Fibroblast of skin of right biceps (primary cell): ENCODE results near the gene NISCH.
A peak's percentile ranks its signal among the peaks of the same experiment; 100 is the strongest.

ENCODE experiments used
- DNase-seq: peaks from one replicate; pipeline ENCODE4 v3.0.0-alpha.2; 2013

Gene NISCH

DNA sequence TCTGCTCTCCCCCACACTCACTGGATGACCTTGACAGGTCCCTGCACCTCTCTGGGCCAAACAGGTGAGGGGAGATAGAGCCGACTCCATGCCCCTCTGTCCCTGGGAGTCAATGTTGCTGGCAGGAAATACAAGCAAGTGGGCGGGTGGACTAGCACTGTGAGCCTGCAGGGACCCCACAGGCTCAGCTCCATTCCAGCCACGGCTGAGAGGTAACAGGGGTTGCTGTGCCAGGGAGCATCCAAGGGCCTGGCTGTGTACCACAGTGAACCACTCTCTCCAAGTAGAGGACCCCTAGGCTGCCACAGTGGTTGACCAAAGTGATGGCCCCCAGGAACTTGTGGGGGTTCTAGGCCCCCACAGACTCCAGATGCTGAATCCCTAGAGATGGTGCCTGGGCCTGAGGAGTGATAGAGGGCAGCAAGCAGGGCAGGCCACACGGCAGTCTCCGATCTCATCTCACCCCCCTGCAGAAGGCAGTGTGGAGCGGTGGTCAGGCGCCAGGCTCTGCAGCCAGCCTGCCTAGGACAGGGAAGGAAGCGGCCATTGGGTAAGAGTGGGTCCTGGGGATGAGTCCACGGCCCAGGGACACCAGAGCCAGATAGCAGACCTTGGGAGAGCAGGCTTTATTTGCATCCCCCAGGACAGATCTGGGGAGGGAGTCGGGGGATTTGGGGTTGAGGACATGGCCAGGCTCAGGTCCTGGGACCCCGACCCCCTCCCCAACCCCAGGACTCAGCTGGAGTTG lies 4.7 kb upstream of the NISCH start:
- DNase-seq: no peak

DNA sequence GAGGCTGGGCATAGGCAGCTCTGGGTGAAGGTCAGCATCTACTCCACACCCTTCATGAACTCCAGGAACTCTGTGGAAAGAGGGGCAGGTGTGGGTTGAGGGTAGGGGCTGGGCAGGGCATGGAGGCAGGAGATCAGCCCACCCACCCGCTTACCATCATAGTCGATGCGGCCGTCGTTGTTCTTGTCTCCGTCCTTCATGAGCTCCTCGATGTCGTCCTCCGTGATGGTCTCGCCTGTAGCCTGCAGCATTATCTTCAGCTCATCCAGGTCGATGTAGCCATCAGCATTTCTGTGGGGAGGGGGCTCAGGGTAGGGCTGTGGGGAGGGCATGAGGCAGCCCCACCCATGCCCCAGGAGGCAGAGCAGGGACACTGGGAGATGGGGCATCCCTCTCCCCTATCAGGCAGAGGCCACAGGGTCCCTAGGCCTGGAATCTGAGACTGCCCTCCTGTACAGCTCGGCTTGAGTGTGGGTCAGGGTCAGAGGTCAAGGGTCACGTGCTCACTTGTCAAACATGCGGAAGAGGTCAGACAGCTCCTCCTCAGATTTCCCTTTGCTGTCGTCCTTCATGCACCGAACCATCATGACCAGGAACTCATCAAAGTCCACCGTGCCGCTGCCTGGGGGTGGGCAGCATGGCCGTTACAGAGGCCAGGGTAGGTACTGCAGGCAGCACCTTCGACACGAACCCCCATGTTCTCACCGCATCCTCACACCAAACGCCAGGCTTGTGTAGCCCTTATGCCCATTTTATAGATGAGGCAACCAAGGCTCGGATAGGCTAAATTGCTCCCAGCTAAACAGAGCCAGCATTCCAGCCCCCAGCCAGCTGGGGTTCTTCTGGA lies 3.9 kb upstream of the NISCH start:
- DNase-seq: no peak

DNA sequence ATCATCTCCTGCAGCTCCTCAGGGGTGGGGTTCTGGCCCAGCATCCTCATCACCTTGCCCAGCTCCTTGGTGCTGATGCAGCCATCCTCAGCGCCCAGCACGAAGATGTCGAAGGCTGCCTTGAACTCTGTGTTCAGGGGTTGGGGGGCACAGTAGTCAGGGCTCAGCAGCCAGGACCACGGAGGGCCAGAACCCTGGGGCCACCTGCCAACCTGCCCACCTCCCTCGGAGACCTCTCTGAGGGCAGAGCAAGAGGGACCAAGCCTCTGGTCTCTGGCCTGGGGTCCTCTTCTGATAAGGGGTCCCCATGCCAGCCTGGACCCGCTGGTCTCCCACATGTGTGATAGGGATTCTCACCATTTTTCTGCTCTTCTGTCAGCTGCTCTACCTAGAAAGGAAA lies 3.3 kb upstream of the NISCH start:
- no peak for DNase-seq

DNA sequence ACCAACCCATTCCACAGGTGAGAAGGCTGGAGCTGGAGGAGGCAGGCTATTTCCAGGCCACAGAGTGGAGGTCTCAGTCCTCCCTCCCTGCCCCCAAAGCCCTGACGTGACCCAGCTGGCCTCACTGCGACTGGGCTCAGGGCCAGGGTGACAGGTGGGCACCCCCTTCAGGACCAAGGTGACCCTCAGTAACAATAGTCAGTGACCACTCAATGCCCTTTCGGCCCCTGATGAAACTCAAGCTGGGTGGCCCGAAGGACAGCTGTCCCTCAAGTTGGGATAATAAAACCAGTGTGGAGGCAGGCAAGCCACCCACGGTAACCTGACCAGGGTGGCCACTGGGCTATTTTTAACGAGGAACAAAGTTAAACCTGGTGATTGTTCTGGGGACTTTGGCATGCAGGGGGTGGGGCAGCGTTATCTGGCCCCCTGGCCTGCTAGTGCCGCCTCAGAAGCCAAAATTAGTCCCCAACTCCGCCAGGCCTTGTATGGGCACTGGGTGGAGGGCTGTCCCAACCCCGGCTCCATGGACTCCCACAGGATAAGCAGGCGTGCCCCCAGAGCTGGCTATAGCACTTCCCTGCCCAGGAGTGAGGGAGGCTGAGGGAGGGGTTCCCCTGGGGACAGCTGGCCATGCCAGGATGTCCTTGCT lies 2.7 kb upstream of the NISCH start:
- DNase-seq: no peak

DNA sequence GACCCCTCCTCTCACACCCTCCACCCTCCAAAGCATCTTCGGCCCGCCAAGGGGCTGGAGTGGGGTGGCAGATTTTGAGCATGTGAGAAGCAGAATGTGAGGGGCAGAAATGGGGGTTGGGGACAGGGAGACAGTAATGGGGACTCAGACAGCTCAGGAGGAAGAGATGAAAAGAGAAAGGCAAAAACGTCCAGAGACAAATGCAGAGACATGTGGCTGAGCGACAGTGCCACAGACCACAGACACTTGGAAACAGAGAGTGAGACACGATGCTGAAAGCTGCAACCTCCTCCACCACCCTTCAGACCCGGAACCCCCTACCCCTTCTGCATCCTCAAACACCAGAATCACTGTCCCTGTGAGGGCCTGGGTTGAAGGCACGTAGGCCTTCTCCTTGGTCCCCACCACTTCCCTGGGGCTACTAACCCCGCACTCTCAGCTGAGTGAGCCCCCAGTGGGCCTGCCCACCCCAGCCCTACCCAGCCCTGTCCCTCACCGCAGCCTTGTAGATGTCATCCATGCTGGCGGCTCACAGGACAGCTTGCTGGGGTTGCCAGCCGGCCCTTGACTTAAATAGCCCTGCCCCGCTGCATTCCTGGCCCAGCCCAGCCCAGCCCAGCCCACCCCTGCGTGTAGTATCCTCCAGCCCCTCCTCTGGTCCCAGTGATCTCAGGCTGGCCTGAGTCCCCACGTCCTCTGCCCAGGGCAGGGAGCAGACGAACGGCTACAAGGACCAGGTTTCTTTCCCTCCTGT lies 1.7 kb upstream of the NISCH start, which contains the start of gene TNNC1:
Gene TNNC1, minus strand, starts transcription at position 546 of the 754 bp plus-strand sequence. Its CDS starts 26 bp downstream, at position 520.
- DNase-seq: no peak

DNA sequence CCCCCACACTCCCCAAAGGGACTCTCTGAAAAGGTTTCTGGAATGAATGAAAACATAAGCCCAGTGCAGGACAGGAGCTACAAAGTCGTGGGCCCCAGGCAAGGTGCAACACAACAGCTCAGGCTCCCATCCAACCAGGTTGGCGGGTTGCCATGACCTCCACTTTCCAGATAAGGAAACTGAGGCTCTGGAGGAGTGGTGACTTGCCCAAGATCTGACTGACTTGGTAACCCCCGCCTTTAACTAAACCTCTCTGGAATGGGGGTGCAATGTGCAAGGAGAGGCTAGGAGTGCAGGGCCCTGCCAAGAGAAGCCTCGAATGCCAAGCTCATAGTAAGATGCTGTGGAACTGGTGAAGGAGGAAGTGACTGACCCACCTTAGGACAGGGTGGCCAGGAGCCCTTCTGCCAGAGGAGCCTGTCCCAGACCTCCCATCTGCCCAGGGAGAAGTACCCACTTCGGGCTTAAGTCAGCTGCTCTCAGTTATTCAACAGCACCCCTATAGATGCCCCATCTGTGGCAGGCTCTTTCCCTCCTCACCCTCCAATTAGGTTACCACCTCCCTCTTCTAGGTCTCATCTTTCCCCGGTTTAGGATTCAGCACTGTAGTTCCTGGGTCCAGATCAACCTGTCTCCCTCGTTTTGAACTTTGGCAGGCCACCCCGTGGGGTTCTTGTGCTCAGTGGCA lies 1.0 kb upstream of the NISCH start:
- no peak for DNase-seq

DNA sequence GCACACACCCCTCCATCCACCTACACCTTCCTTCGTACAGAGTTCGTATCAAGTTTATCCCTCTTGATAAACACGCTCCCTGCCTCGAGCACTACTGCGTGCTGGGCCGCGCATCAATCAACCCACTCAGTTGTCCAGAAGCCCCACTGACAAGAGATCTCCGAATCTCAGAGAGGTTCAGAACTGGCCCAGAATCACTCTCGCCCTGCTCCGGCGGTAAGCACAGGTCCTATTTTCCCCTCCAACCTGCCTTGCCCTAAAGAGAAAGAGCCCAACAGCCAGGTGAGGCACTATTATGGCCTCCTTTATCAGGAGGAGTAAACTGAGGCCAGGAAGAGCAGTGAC lies 494 bp upstream of the NISCH start:
- no peak for DNase-seq

DNA sequence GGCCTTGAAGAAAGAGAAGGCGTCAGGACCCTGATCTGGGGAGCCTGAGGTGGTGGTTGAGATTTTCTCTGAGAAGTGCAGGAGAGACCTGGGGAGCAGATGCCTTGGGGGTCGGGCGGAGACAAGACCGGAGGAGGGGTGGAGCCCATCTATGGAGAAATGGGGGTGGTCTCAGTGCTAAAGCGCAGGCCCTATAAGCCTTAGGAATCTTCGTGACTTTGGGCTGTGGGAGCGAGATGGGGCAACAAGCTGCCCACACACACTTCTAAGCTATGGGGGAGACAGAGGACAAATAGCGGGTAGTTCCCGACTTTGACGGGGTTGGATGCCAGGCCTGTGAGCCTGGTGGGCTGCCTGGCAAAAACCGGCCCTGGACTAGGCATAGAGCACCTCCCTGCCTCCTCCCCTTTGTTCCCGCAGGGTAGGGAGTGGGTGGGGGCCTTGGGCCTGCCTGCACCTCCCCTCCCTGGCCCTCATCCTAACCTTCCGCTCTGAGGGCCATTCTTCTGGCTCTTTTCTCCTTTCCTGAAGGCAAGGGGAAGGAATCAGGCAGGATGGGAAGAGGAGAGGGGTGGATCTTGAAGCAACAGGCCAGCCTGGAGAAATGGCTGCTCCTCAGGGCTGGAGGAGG lies 880 bp downstream of the NISCH start:
- peak; percentile 22 for DNase-seq

DNA sequence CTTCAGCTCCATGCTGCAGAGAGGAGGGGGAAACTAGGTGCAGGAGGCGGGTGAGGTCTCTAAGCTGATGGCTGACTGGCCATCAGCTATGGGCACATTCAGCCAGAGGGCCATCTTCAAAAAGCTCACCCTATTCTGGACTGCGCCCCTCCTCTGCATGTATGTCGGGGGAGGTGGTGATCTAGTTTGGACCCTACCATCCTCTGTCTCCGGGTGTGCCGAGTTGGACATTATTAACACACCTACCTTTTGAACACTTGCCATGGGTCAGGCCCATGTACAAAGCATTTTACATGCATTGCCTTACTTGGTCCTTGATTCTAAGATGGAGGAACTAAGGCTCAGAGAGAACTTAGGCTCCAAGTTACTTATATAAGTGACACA lies 1.4 kb downstream of the NISCH start:
- no peak for DNase-seq

DNA sequence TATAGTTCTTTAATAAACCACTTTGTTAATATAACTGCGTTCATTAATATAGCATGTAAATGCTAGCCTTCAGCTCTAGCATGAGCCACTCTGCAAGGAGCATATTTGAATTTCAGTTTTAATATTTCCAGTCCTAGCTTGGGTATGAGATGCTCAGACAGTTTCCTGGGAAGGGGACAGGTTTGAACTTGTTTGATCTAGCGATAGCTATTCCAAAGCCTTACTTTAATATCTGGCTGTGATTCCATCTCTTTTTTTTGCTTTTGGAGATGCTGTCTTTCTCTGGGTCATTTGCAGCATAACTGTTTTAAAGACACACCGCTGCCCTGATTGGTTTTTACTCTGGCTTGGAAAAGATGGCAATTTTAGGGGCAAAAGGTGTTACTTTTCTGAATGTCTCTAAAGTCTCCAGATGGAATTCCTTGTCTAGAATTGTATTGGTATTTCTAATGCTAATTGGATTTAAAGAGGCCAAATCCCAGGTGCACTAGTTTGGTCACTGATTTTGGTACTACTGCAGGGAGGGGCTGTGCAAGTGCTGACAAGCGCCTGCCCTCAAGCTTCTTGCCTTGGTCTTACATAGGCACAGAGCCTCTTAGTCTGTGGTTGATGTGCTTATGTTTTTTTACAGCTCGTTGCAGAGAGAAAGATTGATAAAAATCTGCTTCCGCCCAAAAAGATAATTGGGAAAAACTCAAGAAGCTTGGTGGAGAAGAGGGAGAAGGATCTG lies 2.8 kb downstream of the NISCH start:
- no peak for DNase-seq

DNA sequence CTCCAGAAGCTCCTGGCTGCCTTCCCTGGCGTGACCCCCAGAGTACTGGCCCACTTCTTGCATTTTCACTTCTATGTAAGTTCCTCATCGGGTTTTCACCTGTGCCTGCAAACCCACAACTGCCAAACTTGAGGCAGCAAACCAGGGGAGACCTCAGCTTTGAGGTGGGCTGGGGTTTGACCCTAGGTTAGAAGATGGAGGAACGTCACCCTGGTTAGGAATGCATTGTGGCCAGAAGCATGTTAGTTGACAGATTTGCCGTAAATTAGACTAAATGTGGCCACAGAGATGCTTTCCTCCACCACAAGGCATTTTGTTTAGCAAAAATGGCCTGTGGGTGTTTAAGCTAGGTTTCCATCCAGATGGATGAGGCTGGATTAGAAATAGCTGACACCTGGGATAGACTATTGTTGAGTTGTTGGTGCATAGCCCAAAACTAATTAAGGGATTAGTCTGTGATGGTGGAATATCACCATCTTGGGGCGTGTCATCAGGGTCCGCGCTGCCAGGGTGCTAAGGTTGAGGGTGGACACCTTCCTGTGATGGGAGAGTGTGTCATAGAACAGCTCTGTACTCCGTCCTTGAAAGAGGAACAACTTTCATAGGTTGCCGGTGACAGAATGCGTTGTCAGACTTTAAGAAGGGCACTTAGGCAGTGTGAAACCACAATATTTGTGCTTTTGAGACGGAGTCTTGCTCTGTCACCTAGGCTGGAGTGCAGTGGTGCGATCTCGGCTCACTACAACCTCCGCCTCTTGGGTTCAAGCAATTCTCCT lies 3.6 kb downstream of the NISCH start:
- DNase-seq: no peak

DNA sequence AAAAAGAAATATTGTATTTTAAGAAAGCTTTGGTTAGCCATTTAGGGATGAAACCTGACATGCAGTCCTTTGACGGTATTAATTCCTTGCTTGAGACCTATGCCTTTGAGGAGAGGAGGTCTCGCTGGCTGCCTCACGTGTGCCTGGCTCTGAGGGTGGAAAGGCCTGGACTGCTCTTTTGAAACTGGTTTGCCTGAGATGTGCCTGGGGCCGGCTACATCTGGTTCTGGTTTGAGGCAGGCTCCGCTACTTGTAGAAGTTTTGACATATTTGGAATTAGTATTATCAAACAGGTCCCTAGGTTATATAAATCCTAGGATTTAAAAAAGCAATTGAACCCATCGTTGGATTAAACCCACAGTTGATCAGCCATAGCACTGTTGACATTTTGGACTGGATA lies 6.5 kb downstream of the NISCH start:
- DNase-seq: no peak

DNA sequence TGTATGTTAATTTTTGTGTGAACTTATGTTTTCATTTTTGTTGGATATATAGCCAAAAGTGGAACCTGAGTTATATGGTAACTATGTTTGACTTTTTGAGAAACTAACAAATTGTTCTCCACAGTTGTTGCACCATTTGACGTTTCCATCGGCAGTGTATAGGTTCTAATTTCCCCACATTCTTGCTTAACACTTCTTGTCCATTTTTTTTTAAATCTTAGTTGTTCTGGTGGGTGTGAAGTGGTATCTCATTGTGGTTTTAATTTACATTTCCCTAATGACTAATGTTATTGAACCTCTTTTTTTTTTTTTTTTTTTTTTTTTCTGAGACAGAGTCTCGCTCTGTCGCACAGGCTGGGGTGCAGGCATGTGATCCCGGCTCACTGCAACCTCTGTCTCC lies 8.0 kb downstream of the NISCH start:
- DNase-seq: no peak

DNA sequence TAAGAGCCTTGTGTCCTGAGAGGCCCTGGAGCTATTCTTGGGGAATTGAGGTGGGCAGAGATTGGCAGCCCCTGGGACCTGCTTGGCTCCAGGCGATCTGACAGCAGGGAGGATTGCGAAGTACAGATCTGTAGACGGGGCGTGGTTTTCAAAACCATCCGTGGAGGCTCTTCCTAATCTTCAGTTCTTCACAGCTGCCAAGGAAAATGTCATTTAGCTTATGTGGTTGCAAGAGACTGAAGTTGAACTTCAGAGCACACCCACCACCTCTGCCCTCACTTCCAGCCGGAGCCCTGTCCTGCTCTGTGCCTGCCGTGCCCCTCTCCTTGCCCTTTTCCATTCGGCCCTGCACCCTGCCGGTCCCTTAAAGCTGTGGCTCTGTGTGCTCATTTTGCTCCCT lies 12.9 kb downstream of the NISCH start:
- peak; percentile 37 for DNase-seq

DNA sequence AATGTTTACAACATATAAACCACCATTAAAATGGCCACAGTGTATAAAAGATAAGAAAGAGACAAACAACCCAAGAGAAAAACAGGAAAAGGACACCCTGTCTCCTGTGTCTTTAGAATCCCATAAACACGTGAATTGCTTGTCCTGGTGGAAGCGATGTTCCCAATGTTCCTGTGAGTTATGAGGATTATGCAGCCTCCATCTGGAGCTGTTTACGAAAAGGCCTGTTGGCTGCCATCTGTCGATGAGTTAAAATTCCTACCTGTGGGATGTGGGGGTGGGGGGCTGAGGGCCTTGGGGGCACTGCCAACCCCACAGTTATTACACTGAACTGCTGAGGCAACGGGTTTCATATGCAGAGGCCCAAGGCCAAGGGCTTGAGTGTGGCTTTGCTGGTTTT lies 13.6 kb downstream of the NISCH start:
- no peak for DNase-seq

DNA sequence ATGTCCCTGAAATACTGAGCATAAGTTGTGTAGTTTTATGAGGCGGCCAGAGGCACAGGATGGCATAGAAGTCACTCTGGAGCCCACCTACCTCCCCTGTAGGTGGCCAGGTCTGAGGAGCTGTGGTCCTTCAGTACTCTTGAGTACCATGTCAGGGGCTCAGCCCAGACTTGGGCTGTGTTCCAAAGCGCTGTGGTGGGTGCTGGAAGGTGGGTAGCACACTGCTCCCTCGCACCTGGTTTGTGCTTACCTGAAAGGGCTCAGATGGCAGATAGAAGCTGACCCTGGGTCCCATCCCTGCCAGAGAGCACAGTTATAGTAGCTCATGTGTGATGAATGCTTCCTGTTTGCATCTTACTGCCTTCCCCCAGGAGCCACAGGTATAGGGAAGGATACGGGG lies 15.5 kb downstream of the NISCH start:
- no peak for DNase-seq

DNA sequence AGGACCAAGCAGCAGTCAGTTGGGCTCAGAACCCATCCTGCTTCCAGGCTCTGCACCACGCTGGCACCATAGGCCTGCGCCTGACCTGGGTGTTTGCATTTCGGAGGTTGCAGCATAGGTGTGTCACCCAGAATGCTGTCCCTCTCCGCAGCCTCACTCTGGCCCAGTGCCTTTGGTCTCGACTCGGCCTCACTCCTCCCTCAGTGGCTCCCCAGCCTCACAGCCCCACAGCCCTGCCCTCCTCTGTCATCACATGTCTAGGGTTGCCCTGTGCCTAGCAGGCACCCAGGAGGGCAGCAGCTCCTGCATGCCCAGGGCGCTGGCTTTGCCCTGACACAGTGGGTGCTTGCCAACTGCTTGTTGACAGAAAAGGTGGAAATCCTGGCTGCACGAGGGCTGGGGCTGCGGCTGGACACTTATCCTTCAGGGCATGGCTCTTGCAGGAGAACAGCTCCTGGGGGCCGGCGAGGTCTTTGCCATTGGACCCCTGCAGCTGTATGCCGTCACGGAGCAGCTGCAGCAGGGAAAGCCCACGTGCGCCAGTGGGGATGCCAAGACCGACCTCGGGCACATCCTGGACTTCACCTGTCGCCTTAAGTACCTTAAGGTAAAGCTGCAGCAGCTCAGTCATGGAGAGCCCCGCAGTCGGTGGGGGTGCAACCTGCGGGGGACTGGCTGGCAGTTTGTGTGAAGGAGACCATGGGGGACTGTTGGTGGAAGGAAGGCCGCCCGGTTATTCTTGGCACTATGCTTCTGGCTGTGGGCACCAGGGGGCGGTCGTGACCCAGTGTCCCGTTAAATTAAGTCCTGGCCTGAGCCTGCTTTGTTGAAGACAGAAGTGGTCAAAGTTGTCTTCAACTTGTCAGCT lies 16.2 kb downstream of the NISCH start:
- DNase-seq: peak; percentile 24

DNA sequence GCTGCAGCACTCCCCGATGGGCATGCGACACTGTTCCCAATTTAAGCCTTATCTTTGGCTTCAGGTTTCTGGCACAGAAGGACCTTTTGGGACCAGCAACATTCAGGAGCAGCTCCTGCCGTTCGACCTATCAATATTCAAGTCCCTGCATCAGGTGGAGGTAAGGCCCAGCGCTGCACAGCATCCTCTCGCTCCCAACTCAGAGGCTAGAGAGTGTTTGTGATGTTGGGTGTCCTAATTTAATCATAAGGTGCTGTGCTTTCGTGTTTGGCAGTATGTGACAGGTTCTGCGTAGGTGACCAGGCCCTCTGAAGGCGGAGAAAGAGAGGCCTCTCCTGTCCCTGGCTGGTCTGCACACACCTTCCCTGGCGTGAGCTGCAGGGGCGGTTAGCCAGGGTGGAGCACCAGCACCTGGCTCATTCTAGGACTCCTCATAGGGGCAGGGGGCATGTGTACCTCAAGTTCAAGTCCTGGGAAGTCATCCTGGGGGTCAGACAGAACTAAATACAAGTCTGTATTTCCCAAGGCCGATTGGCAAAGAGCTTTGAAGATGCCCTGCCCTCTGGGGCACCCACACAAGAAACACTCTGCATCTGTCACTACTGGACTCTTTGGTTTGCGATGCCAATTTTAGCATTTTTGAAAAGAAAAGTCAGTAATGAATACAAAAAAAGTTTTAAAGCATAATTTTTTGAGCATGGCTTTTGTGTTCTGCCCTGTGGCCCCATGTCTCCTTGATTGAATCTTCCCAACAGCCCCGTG lies 17.0 kb downstream of the NISCH start:
- no peak for DNase-seq

DNA sequence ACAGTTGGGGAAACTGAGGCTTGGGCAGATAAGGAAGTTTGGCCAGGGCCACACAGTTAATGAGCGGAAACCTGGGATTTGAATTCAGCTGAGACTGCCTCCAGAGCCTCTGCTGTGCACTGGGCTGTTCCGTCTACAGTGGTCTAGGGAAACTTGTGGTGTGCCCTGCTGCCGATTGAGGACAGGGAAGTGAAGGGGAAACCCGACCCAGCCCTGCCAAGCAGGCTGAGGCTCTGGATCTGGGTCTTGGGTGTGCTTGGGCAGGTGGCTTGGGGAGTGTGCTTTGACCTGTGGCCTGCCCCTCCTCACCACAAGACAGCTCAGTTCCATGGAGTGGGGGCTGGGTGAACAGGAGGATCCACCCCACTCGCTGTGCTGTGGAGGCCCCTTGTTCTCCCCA lies 17.6 kb downstream of the NISCH start:
- no peak for DNase-seq
